Smooth muscle cell (in vitro differentiated cells): ENCODE data around the gene MRGPRG. TPM values are rescaled to one million over a fixed set of nuclear protein-coding genes. Genes with fewer than 3 reads are reported as not detected.

ENCODE experiments used
- DNase-seq: peaks from one replicate; lab custom pipeline; 2025; ENCODE audit not compliant: unreplicated experiment; lab: John Stamatoyannopoulos, UW
- H2AFZ ChIP-seq: fragments of 200-600 bp; sonication (generic); 2 replicates; pipeline ENCODE4 v1.6.0; 2016; ENCODE audit warnings: antibody characterized with exemption, low read depth, mild to moderate bottlenecking
- H3F3A ChIP-seq: fragments of 200-600 bp; sonication (generic); 2 replicates; pipeline ENCODE4 v1.6.0; 2017; ENCODE audit warnings: antibody characterized with exemption, low read depth
- H3K27ac ChIP-seq: fragments of 200-600 bp; sonication (generic); 2 replicates; pipeline ENCODE4 v1.5.1; 2016; ENCODE audit warnings: low read depth, mild to moderate bottlenecking
- H3K27me3 ChIP-seq: fragments of 200-600 bp; sonication (generic); 2 replicates; pipeline ENCODE4 v1.6.1; 2016; ENCODE audit warnings: low read depth, mild to moderate bottlenecking
- H3K36me3 ChIP-seq: fragments of 200-600 bp; sonication (generic); 2 replicates; pipeline ENCODE4 v1.5.1; 2016; ENCODE audit warnings: low read depth
- H3K4me1 ChIP-seq: fragments of 200-600 bp; sonication (generic); 2 replicates; pipeline ENCODE4 v1.5.1; 2016; ENCODE audit warnings: low read depth
- H3K4me2 ChIP-seq: fragments of 200-600 bp; sonication (generic); 2 replicates; pipeline ENCODE4 v1.6.0; 2016; ENCODE audit warnings: mild to moderate bottlenecking
- H3K4me3 ChIP-seq: fragments of 200-600 bp; sonication (generic); 2 replicates; pipeline ENCODE4 v1.5.1; 2016; ENCODE audit warnings: mild to moderate bottlenecking
- H3K79me2 ChIP-seq: fragments of 200-600 bp; sonication (generic); 2 replicates; pipeline ENCODE4 v1.6.0; 2016; ENCODE audit warnings: low read depth, mild to moderate bottlenecking
- H3K9ac ChIP-seq: fragments of 200-600 bp; sonication (generic); 2 replicates; pipeline ENCODE4 v1.6.0; 2016; ENCODE audit warnings: low read depth
- H3K9me3 ChIP-seq: fragments of 200-600 bp; sonication (generic); replicated peaks from 2 replicates; pipeline ENCODE4 v1.5.1; 2016; ENCODE audit warnings: low read depth
- H4K20me1 ChIP-seq: fragments of 200-600 bp; sonication (generic); 2 replicates; pipeline ENCODE4 v1.6.0; 2016; ENCODE audit warnings: low read depth
- CTCF ChIP-seq: fragments of 200-600 bp; sonication (generic); IDR thresholded peaks from 2 replicates; pipeline ENCODE4 v1.5.1; 2017; ENCODE audit warnings: borderline replicate concordance, mild to moderate bottlenecking, antibody characterized with exemption; ENCODE audit not compliant: insufficient read depth, poor library complexity, severe bottlenecking
- WGBS: methylation state at CpG from one replicate; pipeline ENCODE4 v1.1.7; 2016; ENCODE audit warnings: low lambda C conversion rate; 5-methylcytosine and 5-hydroxymethylcytosine counted together
- polyA plus RNA-seq: library from polyadenylated mRNA; unstranded; fragments of >200 nt; fragmentation: Nextera tagmentation; extraction: Ambion mirVana; gene quantifications from 2 replicates; pipeline ENCODE4 v1.2.1, GENCODE V29; 2016
- total RNA-seq: library from RNA; depleted of rRNA; stranded (reverse); fragments of >200 nt; gene quantifications from 2 replicates; pipeline ENCODE4 v1.2.3, GENCODE V29; 2014

The MRGPRG gene
- total and polyA plus RNA-seq, 2 experiments from 2014 or later: not detected

DNA sequence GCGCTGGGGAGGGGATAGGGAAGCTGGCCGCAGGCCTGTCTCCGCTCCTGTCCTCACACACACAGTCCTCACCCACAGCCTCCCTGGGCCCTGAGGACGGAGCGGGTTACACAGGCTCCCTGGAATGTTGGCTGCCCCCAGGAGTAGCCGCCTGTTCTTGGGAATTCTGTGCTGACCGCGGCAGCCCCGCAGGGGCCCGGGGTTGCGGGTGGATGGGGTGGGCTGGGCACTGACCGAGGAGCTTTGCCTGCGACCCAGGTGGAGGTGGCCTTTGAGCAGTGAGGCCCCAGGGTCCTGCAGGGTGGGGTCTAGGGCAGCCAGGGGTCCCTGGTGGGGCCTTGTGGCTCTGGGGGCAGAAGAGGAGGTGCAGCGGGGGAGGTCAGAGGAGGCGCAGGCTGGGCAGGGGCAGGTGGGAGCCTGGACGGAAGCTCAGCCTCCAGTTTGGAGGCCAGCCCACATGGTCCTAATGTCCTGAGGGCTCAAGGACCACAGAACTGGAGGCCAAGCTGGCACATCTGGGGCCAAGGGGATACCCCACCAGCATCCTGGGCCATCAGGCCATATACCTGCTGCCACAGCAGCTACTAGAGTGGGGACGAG, 6.6 kb upstream of the MRGPRG start:
- no peaks in the 10 kb centered on the region for H3K4me1 ChIP-seq
- H2AFZ ChIP-seq: no peak overlapping the region
- no peak overlapping the region for H3K27ac ChIP-seq
- no peak overlapping the region for H3K9ac ChIP-seq
- no peak for DNase-seq
- 76% methylated on average over 15 of the region's 17 CpGs for WGBS
- H3K27me3 ChIP-seq: no peaks in the 10 kb centered on the region
- H4K20me1 ChIP-seq: no peaks in the 10 kb centered on the region
- H3K4me3 ChIP-seq: no peak overlapping the region
- H3K79me2 ChIP-seq: no peaks in the 10 kb centered on the region
- no peaks in the 10 kb centered on the region for H3F3A ChIP-seq
- no peaks in the 10 kb centered on the region for H3K9me3 ChIP-seq
- TF ChIP-seq CTCF: no peak
- no peak overlapping the region for H3K4me2 ChIP-seq
- no peaks in the 10 kb centered on the region for H3K36me3 ChIP-seq

DNA sequence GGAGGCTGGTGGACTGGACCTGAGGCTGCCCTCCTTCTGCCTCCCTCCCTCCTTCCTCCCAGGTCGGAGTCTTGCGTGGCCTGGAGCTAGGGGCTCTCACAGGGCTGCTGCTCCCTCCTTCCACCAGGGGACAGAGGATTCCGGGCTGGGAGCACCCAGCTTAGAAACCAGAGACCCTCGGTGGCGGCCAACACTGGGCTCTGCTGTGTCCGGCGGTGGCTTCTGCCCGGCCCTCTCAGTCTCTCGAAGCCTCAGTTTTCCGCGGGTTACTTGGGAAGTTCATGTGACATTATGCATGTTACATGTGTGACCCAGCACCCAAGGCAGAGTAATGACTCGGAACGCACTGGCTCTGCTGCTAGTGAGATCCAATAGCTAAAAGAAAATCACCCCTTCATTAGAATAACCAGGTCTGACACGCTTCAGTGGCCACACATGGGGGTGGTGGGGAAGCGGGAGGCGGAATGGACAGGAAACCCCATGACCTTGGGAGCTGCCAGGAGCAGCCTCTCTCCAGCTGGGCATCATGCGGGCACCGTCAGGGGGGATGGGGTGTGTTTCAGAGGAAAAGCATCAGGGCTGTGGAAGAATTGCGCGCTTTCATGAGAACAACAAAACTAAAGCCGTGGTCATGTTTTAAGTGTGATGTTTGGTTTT, 5.9 kb upstream of the MRGPRG start:
- Histone ChIP-seq H3K9me3 (no peaks in the 10 kb centered on the region), H3K4me1 (no peaks in the 10 kb centered on the region), H3K4me3 (no peak overlapping the region), H3K27ac (no peak overlapping the region), H3K79me2 (no peaks in the 10 kb centered on the region), H3K36me3 (no peaks in the 10 kb centered on the region), H4K20me1 (no peaks in the 10 kb centered on the region), H3K4me2 (no peak overlapping the region), H3K27me3 (no peaks in the 10 kb centered on the region), H2AFZ (no peak overlapping the region), H3F3A (no peaks in the 10 kb centered on the region), H3K9ac (no peak overlapping the region)
- WGBS: 85% methylated on average over 21 of the region's 21 CpGs
- no peak for TF ChIP-seq CTCF
- no peak for DNase-seq

DNA sequence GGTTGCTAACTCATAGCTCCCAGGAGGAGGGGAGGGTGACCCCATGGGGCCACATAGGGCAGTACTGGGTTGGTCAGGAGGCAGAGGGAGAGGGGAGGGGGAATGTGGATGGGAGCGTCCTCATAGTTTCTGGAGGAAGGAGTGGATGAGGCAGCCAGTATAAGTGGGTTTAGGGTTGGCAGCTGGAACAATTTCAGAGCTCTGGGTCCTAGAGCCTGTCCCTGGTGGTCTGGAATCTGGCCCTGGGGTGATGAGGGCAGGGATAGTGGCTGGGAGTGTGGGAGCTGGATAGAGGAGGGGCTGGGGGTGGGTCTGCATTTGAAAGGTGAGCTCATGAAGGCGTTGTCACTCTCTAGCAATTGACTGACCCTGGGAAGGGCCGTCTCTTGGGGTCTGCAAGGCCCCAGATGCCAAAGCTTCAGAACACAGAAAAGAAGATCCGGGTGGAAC, 5.3 kb upstream of the MRGPRG start:
- DNase-seq: no peak
- no peaks in the 10 kb centered on the region for H3K36me3 ChIP-seq
- no peaks in the 10 kb centered on the region for H4K20me1 ChIP-seq
- no peaks in the 10 kb centered on the region for H3K4me1 ChIP-seq
- H3K4me2 ChIP-seq: no peak overlapping the region
- H3K27ac ChIP-seq: no peak overlapping the region
- no peaks in the 10 kb centered on the region for H3F3A ChIP-seq
- no peak overlapping the region for H3K4me3 ChIP-seq
- H3K9ac ChIP-seq: no peak overlapping the region
- WGBS: 55% methylated on average over 4 of the region's 4 CpGs
- H3K27me3 ChIP-seq: no peaks in the 10 kb centered on the region
- no peaks in the 10 kb centered on the region for H3K79me2 ChIP-seq
- H3K9me3 ChIP-seq: no peaks in the 10 kb centered on the region
- H2AFZ ChIP-seq: no peak overlapping the region
- TF ChIP-seq CTCF: no peak
